Fibroblast of lung (primary cell): ENCODE data around the gene PACRG.

Experiments
- CTCF ChIP-seq, 2 donors: IDR thresholded peaks in 1 of 2; conservative IDR thresholded peaks in 1 of 2; 1 replicate in 1 of 2; 2 replicates in 1 of 2; pipeline ENCODE4 v1.5.1; 2011 to 2012; ENCODE audit warnings: low read length in 2 of 2, control low read depth in 1 of 2, inconsistent platforms in 1 of 2, low read depth in 1 of 2, mild to moderate bottlenecking in 1 of 2
- EZH2 ChIP-seq: IDR thresholded peaks from 2 replicates; pipeline ENCODE4 v1.5.1; 2012; ENCODE audit warnings: low read length, control low read depth, mild to moderate bottlenecking; ENCODE audit errors: missing control alignments

- TF ChIP-seq CTCF (conservative IDR thresholded peaks at IDR 0.05 in 1 of 2, IDR thresholded peaks at IDR 0.05 in 1 of 2; ENCODE audit: low read depth in 1 of 2, low read length in 2 of 2), result no peak
- no peak for TF ChIP-seq EZH2
Measured at GRCh38 chr6:162898011-162898410, 170.2 kb downstream of the PACRG start.
